Caco-2 (cell line): ENCODE data around the gene SCFD2. TPM values are rescaled to one million over a fixed set of nuclear protein-coding genes. Genes with fewer than 3 reads are reported as not detected.

Experiments
- BruUV-seq: library from RNA; stranded (reverse); fragments of 400-500 nt; replicated peaks from 2 replicates; lab custom pipeline; 2021; lab: Mats Ljungman, UMichigan
- CTCF ChIA-PET: fragments of 300-600 bp; sonication (Branson Sonifier 250); formaldehyde crosslinking; loops from one replicate; lab custom pipeline; 2022; ENCODE audit warnings: antibody characterized with exemption; lab: Charles Lee
- POLR2A ChIA-PET: fragments of 300-600 bp; sonication (Branson Sonifier 250); formaldehyde crosslinking; loops from one replicate; lab custom pipeline; 2022; ENCODE audit warnings: antibody characterized with exemption; lab: Charles Lee
- DNase-seq, 2 experiments: peaks; one replicate each; pipeline versions ENCODE4 v3.0.0 to v3.0.0-alpha.2; 2020 to 2022
- H3K27me3 ChIP-seq: replicated peaks from 2 replicates; pipeline ENCODE4 v1.6.0; 2011; ENCODE audit warnings: low read length; ENCODE audit not compliant: control insufficient read depth, insufficient read depth
- H3K36me3 ChIP-seq: 2 replicates; pipeline ENCODE4 v1.5.1; 2011; ENCODE audit warnings: low read length; ENCODE audit not compliant: control insufficient read depth, insufficient read depth
- H3K4me1 ChIP-seq: fragments of 250-450 bp; sonication (Bioruptor Pico); 2 replicates; pipeline ENCODE4 v1.5.1; 2020; ENCODE audit warnings: mild to moderate bottlenecking
- H3K4me3 ChIP-seq: 2 replicates; pipeline ENCODE4 v1.5.1; 2011; ENCODE audit warnings: low read depth, mild to moderate bottlenecking, control low read depth, low read length
- H3K9me3 ChIP-seq: fragments of 250-450 bp; sonication (Bioruptor Pico); 2 replicates; pipeline ENCODE4 v1.5.1; 2020; ENCODE audit warnings: mild to moderate bottlenecking, moderate library complexity
- H3K27ac Mint-ChIP-seq: one replicate; pipeline ENCODE4 v1.8.0; 2022; ENCODE audit warnings: mixed read lengths; ENCODE audit not compliant: unreplicated experiment
- H3K27me3 Mint-ChIP-seq: one replicate; pipeline ENCODE4 v1.8.0; 2022; ENCODE audit warnings: mixed read lengths; ENCODE audit not compliant: insufficient read depth, unreplicated experiment
- H3K36me3 Mint-ChIP-seq: one replicate; pipeline ENCODE4 v1.8.0; 2022; ENCODE audit warnings: mild to moderate bottlenecking, mixed read lengths; ENCODE audit not compliant: insufficient read depth, unreplicated experiment
- H3K4me1 Mint-ChIP-seq: one replicate; pipeline ENCODE4 v1.8.0; 2022; ENCODE audit warnings: low read depth, mixed read lengths; ENCODE audit not compliant: unreplicated experiment
- H3K4me3 Mint-ChIP-seq: one replicate; pipeline ENCODE4 v1.8.0; 2022; ENCODE audit warnings: mild to moderate bottlenecking, moderate library complexity, mixed read lengths; ENCODE audit not compliant: unreplicated experiment
- H3K9me3 Mint-ChIP-seq: one replicate; pipeline ENCODE4 v1.8.0; 2022; ENCODE audit warnings: mixed read lengths; ENCODE audit not compliant: unreplicated experiment
- intact Hi-C: fragments of 100-400 bp; cut with micrococcal nuclease; formaldehyde crosslinking; loops from one replicate; pipeline ENCODE4 v1.10.0; 2022; ENCODE audit not compliant: unreplicated experiment
- total RNA-seq: library from RNA; stranded (reverse); gene quantifications from 2 replicates; pipeline ENCODE4 v1.2.3, GENCODE V29; 2022
- TF ChIP-seq, protein P1 (sequence below), 2 experiments: fragments of 200-600 bp in 1 of 2; IDR thresholded peaks; 1 replicate in 1 of 2; 2 replicates in 1 of 2; pipeline versions ENCODE4 v1.5.1 to v1.8.0; 2011 to 2022; ENCODE audit warnings: antibody characterized with exemption in 1 of 2, control low read depth in 1 of 2, inconsistent platforms in 1 of 2, low read depth in 1 of 2, low read length in 1 of 2, mild to moderate bottlenecking in 1 of 2, moderate library complexity in 1 of 2; ENCODE audit not compliant: insufficient read depth in 1 of 2, severe bottlenecking in 1 of 2, unreplicated experiment in 1 of 2

Gene SCFD2
- total RNA-seq, 1 experiment from 2014 or later: 12.2 TPM

DNA sequence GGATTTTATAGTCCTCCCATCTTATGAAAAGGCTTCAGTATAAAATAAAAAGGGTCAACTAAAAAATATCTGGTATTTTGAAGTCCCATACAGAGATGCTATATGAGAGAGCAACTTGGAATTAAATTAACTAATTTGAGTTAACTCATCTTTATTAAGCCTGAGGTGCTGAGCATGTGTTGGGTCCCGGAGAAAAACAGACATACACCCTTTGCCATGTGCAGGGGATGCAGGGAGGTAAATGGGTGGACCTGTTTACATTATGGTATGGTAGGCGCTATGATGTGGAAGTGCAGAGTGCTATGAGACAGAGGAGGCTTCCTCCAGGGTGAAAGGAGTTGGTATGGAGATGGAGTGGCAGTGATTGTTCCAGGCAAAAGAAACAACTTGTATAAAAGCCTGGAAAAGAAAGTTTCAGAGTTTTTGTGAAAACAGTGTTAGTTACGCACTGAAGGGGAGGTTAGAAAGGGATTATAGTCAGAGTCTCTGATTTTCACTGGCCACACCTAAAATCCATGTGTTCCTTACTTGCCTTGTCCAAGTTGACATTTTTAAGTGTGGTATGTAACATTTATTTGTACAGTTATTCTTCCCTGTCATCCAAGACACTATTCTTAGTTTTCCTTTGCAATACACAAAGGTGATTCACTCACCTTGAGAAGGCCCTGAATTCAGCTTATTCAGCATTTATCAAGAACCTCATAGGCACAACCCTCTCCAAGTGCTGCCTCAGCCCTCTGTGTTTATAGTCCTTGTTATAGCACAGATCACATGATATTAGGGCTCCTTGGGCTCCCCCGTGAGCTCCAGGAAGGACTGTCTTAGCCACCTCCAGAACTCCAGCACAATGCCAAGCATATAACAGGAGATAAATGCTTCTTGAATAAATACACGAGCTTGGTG lies 351.7 kb downstream of the SCFD2 start:
- Histone ChIP-seq H3K27me3 (no peaks in the 10 kb centered on the region), H3K9me3 (no peaks in the 10 kb centered on the region), H3K4me3 (no peak overlapping the region), H3K4me1 (peaks cover 33% of the 10 kb centered on the region), H3K36me3 (no peaks in the 10 kb centered on the region)
- H3K36me3 Mint-ChIP-seq: no peaks in the 10 kb centered on the region
- H3K9me3 Mint-ChIP-seq: no peaks in the 10 kb centered on the region
- no TSS peak for BruUV-seq
- no peaks in the 10 kb centered on the region for H3K27me3 Mint-ChIP-seq
- no peak overlapping the region for H3K27ac Mint-ChIP-seq
- no peak overlapping the region for H3K4me3 Mint-ChIP-seq
- ChIA-PET POLR2A (no interaction called here), CTCF (interaction anchor here (1.1 kb wide), 1 partner anchor 30 kb away, joined by 3 read pairs; no protein-coding TSS in a partner anchor)
- TF ChIP-seq, protein P1, sequence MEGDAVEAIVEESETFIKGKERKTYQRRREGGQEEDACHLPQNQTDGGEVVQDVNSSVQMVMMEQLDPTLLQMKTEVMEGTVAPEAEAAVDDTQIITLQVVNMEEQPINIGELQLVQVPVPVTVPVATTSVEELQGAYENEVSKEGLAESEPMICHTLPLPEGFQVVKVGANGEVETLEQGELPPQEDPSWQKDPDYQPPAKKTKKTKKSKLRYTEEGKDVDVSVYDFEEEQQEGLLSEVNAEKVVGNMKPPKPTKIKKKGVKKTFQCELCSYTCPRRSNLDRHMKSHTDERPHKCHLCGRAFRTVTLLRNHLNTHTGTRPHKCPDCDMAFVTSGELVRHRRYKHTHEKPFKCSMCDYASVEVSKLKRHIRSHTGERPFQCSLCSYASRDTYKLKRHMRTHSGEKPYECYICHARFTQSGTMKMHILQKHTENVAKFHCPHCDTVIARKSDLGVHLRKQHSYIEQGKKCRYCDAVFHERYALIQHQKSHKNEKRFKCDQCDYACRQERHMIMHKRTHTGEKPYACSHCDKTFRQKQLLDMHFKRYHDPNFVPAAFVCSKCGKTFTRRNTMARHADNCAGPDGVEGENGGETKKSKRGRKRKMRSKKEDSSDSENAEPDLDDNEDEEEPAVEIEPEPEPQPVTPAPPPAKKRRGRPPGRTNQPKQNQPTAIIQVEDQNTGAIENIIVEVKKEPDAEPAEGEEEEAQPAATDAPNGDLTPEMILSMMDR (IDR thresholded peaks at IDR 0.05; ENCODE audit: insufficient read depth in 1 of 2, low read depth in 1 of 2, low read length in 1 of 2, severe bottlenecking in 1 of 2, unreplicated experiment in 1 of 2): no peak
- DNase-seq: no peak
- H3K4me1 Mint-ChIP-seq: peaks cover 16% of the 10 kb centered on the region
- intact Hi-C loops: loop anchor here (10.0 kb wide), 1 partner anchor 441 kb away; no protein-coding TSS in a partner anchor

DNA sequence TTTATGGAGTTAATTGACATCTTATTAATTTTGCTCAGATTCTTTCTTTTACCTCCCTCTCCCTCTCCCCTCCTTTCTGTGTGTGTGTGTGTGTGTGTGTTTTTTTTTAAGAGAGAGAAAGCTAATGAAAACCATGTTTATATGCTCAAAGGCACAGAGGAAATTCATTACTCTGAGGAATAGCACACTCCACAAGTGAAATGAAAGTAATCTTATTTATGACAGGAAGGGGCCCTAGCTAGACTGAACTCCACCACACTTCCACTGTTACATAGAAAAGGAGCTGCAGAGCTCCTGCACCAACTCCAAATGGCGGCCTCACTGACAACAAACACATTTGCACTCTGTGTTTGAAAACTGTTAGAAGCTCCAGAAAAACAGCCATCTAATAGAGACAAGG lies 353.1 kb downstream of the SCFD2 start:
- Histone ChIP-seq H3K9me3 (no peaks in the 10 kb centered on the region), H3K27me3 (no peaks in the 10 kb centered on the region), H3K4me3 (no peak overlapping the region), H3K36me3 (no peaks in the 10 kb centered on the region), H3K4me1 (peaks cover 28% of the 10 kb centered on the region)
- Mint-ChIP-seq H3K27ac (no peak overlapping the region), H3K4me1 (peaks cover 19% of the 10 kb centered on the region), H3K27me3 (no peaks in the 10 kb centered on the region), H3K4me3 (no peak overlapping the region), H3K9me3 (no peaks in the 10 kb centered on the region), H3K36me3 (no peaks in the 10 kb centered on the region)
- POLR2A ChIA-PET: no interaction called here
- DNase-seq: no peak
- intact Hi-C loops: loop anchor here (10.0 kb wide), 1 partner anchor 442 kb away; no protein-coding TSS in a partner anchor
- BruUV-seq: no TSS peak
- TF ChIP-seq, protein P1 (IDR thresholded peaks at IDR 0.05; ENCODE audit: insufficient read depth in 1 of 2, low read depth in 1 of 2, low read length in 1 of 2, severe bottlenecking in 1 of 2, unreplicated experiment in 1 of 2): no peak
- CTCF ChIA-PET: interaction anchor here (1.1 kb wide), 1 partner anchor 28 kb away, joined by 3 read pairs; no protein-coding TSS in a partner anchor

DNA sequence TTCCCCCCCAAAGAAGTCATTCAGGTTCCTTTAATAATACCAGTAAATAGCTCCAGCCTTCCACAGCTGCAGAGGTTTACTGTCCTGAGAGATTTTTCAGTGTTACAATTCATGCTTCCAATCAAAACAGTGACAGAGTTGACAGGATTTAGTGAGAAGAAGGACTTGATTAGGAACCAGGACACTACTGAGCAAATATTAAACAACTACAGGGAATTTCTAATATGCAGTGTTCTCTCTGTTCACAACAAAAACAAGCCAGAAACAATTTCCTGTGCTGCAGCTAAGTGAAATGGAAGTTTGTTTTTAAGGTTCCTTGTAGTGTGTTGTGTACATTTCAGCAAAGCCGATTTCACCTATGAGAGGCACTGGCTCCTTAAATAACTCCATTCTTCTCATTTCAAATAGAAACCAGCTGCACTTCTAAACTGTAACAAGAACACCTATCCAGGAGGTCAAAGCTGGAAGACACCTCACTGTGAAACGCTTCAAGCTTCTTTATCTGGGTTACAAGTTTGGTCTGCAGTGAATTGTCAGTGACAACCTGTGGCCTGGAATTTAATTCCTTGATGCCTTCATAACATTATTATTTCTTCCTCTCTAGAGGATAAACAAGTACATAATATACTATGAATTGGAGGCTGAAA lies 354.5 kb downstream of the SCFD2 start:
- CTCF ChIA-PET: interaction anchor here (1.6 kb wide), 1 partner anchor 8 kb away, joined by 3 read pairs; no protein-coding TSS in a partner anchor
- no peak overlapping the region for H3K27ac Mint-ChIP-seq

More for the DNA sequence above, 354.5 kb downstream of the SCFD2 start:
- Mint-ChIP-seq H3K4me3 (no peak overlapping the region), H3K36me3 (no peaks in the 10 kb centered on the region), H3K4me1 (peaks cover 14% of the 10 kb centered on the region), H3K9me3 (no peaks in the 10 kb centered on the region), H3K27me3 (no peaks in the 10 kb centered on the region)
- intact Hi-C loops: loop anchor here (10.0 kb wide), 1 partner anchor 443 kb away; no protein-coding TSS in a partner anchor
- POLR2A ChIA-PET: no interaction called here
- Histone ChIP-seq H3K9me3 (no peaks in the 10 kb centered on the region), H3K4me1 (peaks cover 27% of the 10 kb centered on the region), H3K27me3 (no peaks in the 10 kb centered on the region), H3K4me3 (no peak overlapping the region), H3K36me3 (no peaks in the 10 kb centered on the region)
- BruUV-seq: no TSS peak
- TF ChIP-seq, protein P1 (IDR thresholded peaks at IDR 0.05; ENCODE audit: insufficient read depth in 1 of 2, low read depth in 1 of 2, low read length in 1 of 2, severe bottlenecking in 1 of 2, unreplicated experiment in 1 of 2): no peak
- no peak for DNase-seq
